C4-2B (cell line): ENCODE data around the gene LAMB1.

Experiments used
- CTCF ChIP-seq: fragments of 450-650 bp; conservative IDR thresholded peaks from 2 replicates; pipeline ENCODE4 v1.5.1; 2017; ENCODE audit warnings: mild to moderate bottlenecking
- ZFX ChIP-seq: fragments of 450-650 bp; IDR thresholded peaks from 2 replicates; pipeline ENCODE4 v1.6.1; 2017

- no peak for TF ChIP-seq CTCF
- no peak for TF ChIP-seq ZFX
Measured at GRCh38 chr7:107874111-107874510, 128.8 kb downstream of the LAMB1 start.
